ENCODE data around the gene CDH4.

DNA sequence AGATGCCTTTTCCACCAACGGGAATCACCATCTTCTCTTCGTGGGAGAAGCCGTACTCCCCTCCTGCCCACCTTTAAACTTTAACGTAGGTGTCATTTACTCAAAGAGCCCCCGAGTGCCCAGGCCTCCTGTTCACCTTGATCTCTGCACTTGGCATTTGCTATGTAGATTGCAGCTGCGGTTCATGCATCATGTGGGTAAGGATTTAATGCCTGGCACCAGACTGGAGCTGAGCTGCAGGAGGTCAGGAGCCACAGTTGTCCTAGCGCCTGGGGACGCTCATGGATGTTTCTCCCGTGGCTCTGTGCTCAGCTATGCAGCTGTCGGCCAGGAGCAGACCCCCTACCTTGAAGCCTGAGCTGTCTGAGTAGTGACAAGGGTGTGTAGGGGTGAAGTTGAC lies 133.7 kb downstream of the CDH4 start:
- TF ChIP-seq, protein P1, sequence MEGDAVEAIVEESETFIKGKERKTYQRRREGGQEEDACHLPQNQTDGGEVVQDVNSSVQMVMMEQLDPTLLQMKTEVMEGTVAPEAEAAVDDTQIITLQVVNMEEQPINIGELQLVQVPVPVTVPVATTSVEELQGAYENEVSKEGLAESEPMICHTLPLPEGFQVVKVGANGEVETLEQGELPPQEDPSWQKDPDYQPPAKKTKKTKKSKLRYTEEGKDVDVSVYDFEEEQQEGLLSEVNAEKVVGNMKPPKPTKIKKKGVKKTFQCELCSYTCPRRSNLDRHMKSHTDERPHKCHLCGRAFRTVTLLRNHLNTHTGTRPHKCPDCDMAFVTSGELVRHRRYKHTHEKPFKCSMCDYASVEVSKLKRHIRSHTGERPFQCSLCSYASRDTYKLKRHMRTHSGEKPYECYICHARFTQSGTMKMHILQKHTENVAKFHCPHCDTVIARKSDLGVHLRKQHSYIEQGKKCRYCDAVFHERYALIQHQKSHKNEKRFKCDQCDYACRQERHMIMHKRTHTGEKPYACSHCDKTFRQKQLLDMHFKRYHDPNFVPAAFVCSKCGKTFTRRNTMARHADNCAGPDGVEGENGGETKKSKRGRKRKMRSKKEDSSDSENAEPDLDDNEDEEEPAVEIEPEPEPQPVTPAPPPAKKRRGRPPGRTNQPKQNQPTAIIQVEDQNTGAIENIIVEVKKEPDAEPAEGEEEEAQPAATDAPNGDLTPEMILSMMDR (IDR thresholded peaks at IDR 0.05) = no peak
- TF ChIP-seq POLR2AphosphoS5 (IDR thresholded peaks at IDR 0.05; ENCODE audit: low read depth, low read length) (no peak), TCF7L2 (IDR thresholded peaks at IDR 0.05; ENCODE audit: low read depth, low read length) (no peak)
